GM21619 (cell line): ENCODE data around the gene MLEC.
"Not testable (repeated sequence)": the region's sequence is repeated elsewhere in the genome, so short reads cannot be mapped to it uniquely, and the experiment has no call there.

Experiments used
- ATAC-seq: cut with Tn5 transposase; IDR thresholded peaks from one replicate; pipeline ENCODE4 v1.9.1; 2021; ENCODE audit not compliant: unreplicated experiment

Gene MLEC

GRCh38 chr12:120662879-120663278, 24.1 kb upstream of the MLEC start:
- ATAC-seq: peak; percentile 76

DNA sequence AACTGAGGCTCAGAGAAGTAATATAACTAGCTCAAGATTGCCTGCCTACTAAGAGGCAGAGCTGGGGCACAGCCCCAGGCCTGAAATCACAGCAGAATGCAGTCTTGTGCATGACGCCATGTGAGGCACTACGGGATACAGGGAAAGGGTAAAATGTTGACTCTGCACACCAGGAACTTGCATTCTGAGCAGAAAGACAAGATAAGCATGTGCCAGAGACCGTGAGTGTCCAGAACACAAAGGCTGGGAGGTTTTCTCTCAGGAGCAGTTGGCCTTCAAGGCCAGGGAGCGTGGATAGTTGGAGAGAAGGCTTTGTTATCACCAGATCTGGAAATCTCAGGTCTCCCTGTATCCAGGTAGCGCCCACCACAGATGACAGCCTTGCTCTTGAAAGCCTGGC, 23.2 kb upstream of the MLEC start:
- no peak for ATAC-seq

DNA sequence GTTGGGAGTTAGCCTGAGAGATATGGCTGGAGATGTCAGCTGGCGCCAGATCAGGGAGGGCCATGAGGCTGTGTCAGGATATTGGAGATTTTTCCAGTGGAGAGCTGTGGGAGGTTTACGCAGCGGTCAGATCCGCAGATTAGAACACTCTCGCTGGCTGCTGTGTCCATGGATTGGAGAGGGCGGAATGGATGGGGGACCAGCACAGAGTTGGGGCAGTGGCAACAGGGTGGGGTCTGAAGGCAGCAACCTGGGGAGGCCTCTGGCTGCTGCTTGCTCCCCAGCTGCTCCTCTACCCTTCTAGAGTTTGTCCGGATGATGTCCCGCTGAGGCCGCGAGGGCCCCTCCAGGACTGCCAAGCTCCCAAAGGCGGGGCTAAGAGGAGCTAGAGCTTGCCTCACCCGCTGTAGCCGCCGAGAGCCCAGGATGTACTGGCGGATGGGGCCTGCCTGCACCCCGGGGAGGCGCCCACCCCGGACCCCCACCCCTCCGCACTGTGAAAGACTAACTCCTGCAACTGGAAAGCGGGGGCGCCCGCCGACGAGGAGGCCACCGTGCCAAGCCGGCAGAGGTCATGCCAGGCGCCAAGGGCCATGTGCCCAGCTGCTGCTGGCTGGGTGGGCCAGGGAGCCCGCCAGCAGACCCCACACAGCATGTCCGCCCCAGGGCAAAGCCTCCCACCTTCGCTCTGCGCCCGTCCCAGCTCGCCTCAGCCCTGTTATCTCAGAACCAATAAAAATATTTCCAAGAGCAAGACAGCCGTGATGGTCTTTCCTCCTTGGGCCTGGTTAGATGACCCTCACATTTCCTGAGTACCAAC, 20.2 kb upstream of the MLEC start:
- ATAC-seq: no peak

- ATAC-seq: no peak
Observed at GRCh38 chr12:120668091-120668867, 18.7 kb upstream of the MLEC start.

- ATAC-seq: peak; percentile 63
Observed at GRCh38 chr12:120668868-120669840, 17.8 kb upstream of the MLEC start.

- ATAC-seq: not testable (repeated sequence)
Observed at GRCh38 chr12:120670237-120670636, 16.7 kb upstream of the MLEC start.

DNA sequence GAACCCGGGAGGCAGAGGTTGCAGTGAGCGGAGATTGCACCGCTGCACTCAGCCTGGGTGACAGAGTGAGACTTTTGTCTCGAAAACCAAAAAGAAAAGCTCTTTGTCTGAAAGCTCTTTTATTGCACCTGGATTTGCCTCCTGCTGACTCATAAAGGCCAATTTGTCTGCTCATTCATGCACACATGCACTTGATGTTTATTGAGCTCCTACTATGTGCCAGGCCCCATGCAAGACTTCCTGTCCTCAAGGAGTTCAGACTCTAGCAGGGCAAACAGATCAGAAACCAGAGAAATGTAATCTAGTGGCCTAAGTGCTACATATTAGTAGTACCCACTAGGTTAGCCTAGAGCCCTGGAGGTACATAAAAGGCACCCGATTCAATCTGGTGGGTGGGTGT, 16.3 kb upstream of the MLEC start:
- ATAC-seq: no peak

DNA sequence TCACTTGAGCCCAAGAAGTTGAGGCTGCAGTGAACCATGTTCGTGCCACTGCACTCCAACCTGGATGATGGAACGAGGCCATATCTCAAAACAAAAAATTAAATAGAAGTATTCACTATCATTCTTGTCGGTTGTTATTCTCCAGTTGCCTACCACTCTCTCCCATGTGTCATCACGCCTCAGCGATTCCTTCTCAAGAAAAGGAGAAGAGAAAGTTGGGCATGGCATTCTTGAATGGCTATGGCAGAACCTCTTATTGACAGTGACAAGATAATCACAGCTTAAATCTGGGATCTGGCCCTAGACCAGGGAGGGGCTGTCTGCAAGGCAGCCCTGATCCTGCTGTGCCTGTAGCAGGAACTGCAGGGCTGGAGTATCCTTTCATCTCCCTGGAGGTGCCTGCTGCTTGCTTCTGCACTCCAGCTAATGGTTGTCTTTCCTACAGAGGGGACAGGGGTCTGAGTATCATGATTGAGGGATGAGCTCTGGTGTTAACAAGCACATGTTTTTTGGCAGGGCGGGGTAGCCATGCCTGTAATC, 12.8 kb upstream of the MLEC start:
- no peak for ATAC-seq

DNA sequence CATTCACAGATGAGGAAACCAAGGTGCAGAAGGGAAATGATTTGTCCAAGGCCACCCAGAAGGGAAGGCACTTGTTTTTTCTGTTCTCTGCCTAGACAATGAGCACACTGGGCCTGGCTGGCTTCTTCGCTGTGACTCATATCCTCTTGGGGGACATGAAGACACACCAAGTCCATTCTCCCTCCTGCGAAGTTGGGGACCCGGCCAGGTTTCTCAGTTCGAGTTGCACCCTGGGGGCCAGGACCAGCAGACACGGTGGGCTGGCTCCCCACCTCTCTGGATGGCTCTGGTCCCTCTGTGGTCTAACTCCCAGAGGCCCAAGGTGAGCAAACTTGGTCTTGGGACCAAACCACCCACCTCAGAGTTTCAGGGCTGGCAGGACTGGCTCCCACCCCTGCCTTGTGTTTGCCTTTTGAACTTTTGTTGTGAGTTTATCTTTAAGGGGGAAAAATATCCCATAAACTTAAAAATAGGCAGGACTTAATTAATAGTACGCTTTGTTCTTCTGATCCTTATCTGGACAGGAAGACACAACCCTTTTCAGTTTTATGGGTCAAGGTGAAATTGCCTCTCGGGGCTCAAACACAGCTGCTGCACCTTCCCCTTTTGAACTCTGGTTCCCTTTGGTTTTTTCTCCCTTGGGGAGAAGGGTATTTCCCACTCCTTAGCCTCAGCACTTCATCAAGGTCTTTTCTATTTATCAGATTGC, 9.0 kb upstream of the MLEC start:
- peak; percentile 65 for ATAC-seq

- peak; percentile 5 for ATAC-seq
Observed at GRCh38 chr12:120678572-120678971, 8.4 kb upstream of the MLEC start.

DNA sequence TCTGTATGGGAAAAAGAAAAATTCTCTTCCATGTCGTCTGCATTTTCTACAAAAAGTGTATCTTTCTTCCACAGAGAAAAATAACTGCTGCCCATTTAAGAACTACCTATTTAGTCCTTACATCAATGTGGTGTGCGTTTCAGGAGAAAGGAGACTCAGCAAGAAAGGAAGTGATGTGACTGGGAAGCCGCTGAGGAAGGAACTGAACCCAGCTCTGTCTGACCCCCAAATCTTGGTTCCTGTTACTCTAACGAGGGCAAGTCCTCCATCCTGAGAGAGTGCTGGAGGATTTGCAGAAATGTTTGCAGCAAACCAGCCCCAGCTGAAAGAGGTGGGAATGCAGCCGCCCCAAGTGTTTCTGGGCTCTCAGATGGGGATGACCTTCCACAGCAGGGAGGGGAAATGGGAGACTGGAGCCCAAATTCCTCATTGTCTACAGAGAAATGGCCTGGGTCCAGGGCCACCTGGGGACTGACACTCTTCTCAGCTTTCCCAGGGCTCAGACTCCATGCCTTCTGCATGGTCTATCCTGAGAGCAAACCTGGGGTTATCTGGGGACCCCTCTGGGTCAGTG, 6.7 kb upstream of the MLEC start:
- ATAC-seq: no peak

DNA sequence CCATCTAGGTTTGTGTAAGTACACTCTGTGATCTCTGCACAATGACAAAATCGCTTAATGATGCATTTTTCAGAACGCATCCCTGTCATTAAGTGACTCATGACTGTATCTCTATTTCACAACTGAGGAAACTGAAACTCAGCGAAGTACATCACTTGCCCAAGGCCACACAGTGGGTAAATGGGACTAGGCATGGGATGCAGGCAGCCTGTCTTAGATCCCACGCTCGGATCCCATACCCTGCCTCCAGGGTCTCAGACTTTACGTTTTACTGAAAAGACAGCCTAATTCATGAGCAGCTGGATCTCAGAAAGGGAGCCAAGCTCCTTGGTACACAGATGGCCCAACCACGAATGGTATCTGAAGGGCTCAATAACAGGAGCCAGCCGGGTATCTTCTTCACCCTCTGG, 2.4 kb upstream of the MLEC start:
- ATAC-seq: no peak

GRCh38 chr12:120685522-120685921, 1.4 kb upstream of the MLEC start:
- no peak for ATAC-seq

DNA sequence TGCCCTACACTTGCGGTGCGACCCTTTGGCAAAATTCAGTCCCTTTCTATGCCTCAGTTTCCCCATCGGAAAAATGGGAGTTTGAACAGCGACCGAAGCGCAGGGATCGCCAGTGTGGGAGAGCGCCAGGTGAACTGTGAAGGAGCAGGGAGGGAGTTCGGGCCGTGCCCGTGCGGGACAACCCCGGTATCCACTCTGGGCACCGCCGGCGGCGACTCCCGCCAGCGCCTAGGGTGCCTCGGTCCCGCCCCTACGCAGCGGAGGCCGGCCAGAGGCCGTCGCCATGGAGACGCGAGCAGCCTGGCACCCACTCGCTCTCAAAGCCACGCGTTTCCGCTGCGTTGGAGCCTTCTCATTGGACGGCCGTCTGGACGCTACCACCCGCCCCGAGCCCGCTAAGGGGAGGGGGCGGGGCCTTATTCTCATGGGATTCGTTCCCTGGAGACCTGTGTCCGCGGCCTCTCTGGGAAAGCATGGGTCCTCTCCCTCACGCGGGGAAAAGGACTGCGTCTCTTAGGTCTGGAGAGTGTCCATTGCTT, 729 bp upstream of the MLEC start:
- peak; percentile 63 for ATAC-seq

GRCh38 chr12:120687578-120688289, 785 bp downstream of the MLEC start:
- no peak for ATAC-seq

DNA sequence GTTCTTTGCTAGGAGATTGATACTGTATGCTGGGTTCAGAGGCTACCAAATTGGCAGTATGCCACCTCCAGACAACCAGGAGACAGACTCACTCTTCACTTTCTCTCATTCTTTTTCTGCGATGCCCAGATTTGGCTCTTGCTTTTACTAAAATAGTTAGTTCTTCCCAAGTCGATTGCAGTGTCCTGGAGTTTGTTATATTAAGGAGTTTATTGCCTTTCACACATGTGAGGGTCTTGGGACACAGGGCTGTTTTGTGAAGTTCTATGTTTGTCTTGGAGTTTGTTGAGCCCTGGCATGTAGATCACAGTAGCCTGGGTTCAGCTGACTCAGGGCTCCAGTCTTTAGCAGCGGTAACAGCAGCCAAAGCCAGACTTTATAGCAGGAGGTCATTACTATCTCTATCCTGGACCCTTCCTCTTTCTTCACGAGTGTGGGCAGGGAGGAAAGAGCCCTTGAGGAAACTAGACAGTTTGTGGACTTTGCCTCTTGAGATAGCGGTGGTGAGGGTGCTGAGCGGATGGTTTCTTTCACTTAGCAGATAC, 1.6 kb downstream of the MLEC start:
- no peak for ATAC-seq

- no peak for ATAC-seq
Observed at GRCh38 chr12:120689397-120690082, 2.6 kb downstream of the MLEC start.

DNA sequence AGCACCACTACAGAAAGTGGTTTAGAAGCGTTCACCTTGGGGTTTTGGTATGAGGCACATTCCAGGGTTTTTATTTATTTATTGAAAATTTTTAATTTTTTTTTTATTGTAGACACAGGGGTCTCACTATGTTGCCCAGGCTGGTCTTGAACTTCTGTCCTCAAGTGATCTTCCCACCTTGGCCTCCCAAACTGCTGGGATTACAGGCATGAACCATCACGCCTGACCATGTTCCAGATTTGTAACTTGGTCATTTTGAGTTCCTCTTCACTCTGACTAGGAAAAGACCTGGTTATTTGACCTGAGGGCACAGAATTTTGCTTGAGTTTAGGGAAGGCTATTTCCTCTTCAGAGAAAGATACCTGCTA, 3.1 kb downstream of the MLEC start:
- no peak for ATAC-seq
